ENCODE results near the gene IL17REL. TPM values are rescaled to one million over a fixed set of nuclear protein-coding genes. Genes with fewer than 3 reads are reported as not detected.
A peak's percentile ranks its signal among the peaks of the same experiment; 100 is the strongest.
"Not testable (repeated sequence)": the region's sequence is repeated elsewhere in the genome, so short reads cannot be mapped to it uniquely, and the experiment has no call there.

The IL17REL gene
- total and polyA plus RNA-seq, 5 experiments from 2014 or later = not detected

DNA sequence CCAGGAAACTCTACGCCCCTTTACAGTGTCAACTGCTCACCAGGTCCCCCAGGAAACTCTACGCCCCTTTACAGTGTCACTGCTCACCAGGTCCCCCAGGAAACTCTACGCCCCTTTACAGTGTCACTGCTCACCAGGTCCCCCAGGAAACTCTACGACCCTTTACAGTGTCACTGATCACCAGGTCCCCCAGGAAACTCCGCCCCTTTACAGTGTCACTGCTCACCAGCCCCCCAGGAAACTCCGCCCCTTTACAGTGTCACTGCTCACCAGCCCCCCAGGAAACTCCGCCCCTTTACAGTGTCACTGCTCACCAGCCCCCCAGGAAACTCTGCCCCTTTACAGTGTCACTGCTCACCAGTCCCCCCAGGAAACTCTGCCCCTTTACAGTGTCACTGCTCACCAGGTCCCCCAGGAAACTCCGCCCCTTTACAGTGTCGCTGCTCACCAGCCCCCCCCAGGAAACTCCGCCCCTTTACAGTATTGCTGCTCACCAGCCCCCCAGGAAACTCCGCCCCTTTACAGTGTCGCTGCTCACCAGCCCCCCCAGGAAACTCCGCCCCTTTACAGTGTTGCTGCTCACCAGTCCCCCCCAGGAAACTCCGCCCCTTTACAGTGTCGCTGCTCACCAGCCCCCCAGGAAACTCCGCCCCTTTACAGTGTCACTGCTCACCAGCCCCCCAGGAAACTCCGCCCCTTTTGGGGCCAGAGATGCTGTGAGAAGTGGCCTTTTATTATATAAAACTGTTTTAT lies 67.3 kb downstream of the IL17REL start:
- H3K9me3 Mint-ChIP-seq, H3K27me3 Mint-ChIP-seq, H3K36me3 Mint-ChIP-seq: not testable (repeated sequence)
- POLR2A ChIA-PET = interaction anchor here (0.8 to 3.2 kb wide), 4 partner anchors 10 to 21 kb away, joined by 3 to 15 read pairs (median 8); partner anchors contain the start of gene PIM3
- peak in 9 of 10 donors; percentile 43 to 83 (median 69) for DNase-seq
- H3K27ac Mint-ChIP-seq = peak overlapping the region; percentile 77 to 99 (median 94)
- peak overlapping the region in 6 of 10 donors; percentile 38 to 75 (median 57) for H3K4me3 Mint-ChIP-seq
- H3K4me1 Mint-ChIP-seq = peaks cover 0 to 21% (median 15%) of the 10 kb centered on the region in 4 donors
- peak; percentile 27 to 53 for ATAC-seq

Small RNAs within 50 kb of the gene (microRNA-seq; reads per million reads assigned to microRNA genes)
- not detected for gene MIR6821 (ENCODE audit: borderline microRNAs expressed)

Other genes with a start within 250 kb of the IL17REL start
- 10 to 100 TPM; 80.9 to 86.8 TPM for gene BRD1, start 184.9 kb downstream of the IL17REL start, total RNA-seq
- 1 to 10 TPM; 1.9 to 3.7 (median 2.2) TPM for gene BRD1, start 184.9 kb downstream of the IL17REL start, polyA plus RNA-seq
- gene ZBED4, start 158.9 kb downstream of the IL17REL start, total RNA-seq = 10 to 100 TPM; 17.6 to 18.1 TPM
- gene ZBED4, start 158.9 kb downstream of the IL17REL start, polyA plus RNA-seq = 10 to 100 TPM in 1 of 3 donors, 1 to 10 TPM in 2; 5.5 to 11.4 (median 8.1) TPM
- 10 to 100 TPM; 20.3 to 23.6 TPM for gene ALG12, start 94.3 kb downstream of the IL17REL start, total RNA-seq
- 10 to 100 TPM; 10.8 to 17.0 (median 16.9) TPM for gene ALG12, start 94.3 kb downstream of the IL17REL start, polyA plus RNA-seq
- 10 to 100 TPM; 22.1 to 28.0 TPM for gene CRELD2, start 94.1 kb downstream of the IL17REL start, total RNA-seq
- gene CRELD2, start 94.1 kb downstream of the IL17REL start, polyA plus RNA-seq = 10 to 100 TPM; 35.8 to 43.6 (median 37.0) TPM
- 10 to 100 TPM; 42.0 to 44.0 TPM for gene PIM3, start 52.0 kb downstream of the IL17REL start, total RNA-seq
- gene PIM3, start 52.0 kb downstream of the IL17REL start, polyA plus RNA-seq = 10 to 100 TPM; 12.4 to 26.0 (median 13.6) TPM
- not detected for gene TTLL8, start 45.5 kb upstream of the IL17REL start, total RNA-seq
- gene TTLL8, start 45.5 kb upstream of the IL17REL start, polyA plus RNA-seq = not detected
- under 1 TPM; 0.16 to 0.36 TPM for gene MLC1, start 72.7 kb upstream of the IL17REL start, total RNA-seq
- gene MLC1, start 72.7 kb upstream of the IL17REL start, polyA plus RNA-seq = 1 to 10 TPM in 1 of 3 donors, under 1 TPM in 2; 0.12 to 1.8 (median 0.34) TPM
- gene MOV10L1, start 77.2 kb upstream of the IL17REL start, total RNA-seq = not detected
- gene MOV10L1, start 77.2 kb upstream of the IL17REL start, polyA plus RNA-seq = not detected
- under 1 TPM; 0.25 to 0.26 TPM for gene PANX2, start 158.0 kb upstream of the IL17REL start, total RNA-seq
- not detected for gene PANX2, start 158.0 kb upstream of the IL17REL start, polyA plus RNA-seq
- gene TRABD, start 173.1 kb upstream of the IL17REL start, total RNA-seq = 100 to 1,000 TPM; 103 to 113 TPM
- 10 to 100 TPM; 28.7 to 46.7 (median 31.2) TPM for gene TRABD, start 173.1 kb upstream of the IL17REL start, polyA plus RNA-seq
- gene SELENOO, start 188.2 kb upstream of the IL17REL start, total RNA-seq = 10 to 100 TPM; 40.3 to 42.4 TPM
- 1 to 10 TPM; 3.1 to 8.8 (median 5.2) TPM for gene SELENOO, start 188.2 kb upstream of the IL17REL start, polyA plus RNA-seq
- 100 to 1,000 TPM; 153 to 156 TPM for gene TUBGCP6, start 232.3 kb upstream of the IL17REL start, total RNA-seq
- gene TUBGCP6, start 232.3 kb upstream of the IL17REL start, polyA plus RNA-seq = 10 to 100 TPM in 2 of 3 donors, 1 to 10 TPM in 1; 9.3 to 25.2 (median 17.3) TPM
- gene HDAC10, start 238.5 kb upstream of the IL17REL start, total RNA-seq = 100 to 1,000 TPM; 107 to 114 TPM
- 1 to 10 TPM; 5.4 to 7.8 (median 6.4) TPM for gene HDAC10, start 238.5 kb upstream of the IL17REL start, polyA plus RNA-seq
- gene MAPK12, start 248.9 kb upstream of the IL17REL start, total RNA-seq = 1 to 10 TPM; 2.1 to 2.9 TPM
- gene MAPK12, start 248.9 kb upstream of the IL17REL start, polyA plus RNA-seq = under 1 TPM in 2 of 3 donors, not detected in 1; 0.02 to 0.03 TPM